Measurements from ENCODE around the gene LSM14A.

Gene LSM14A

DNA sequence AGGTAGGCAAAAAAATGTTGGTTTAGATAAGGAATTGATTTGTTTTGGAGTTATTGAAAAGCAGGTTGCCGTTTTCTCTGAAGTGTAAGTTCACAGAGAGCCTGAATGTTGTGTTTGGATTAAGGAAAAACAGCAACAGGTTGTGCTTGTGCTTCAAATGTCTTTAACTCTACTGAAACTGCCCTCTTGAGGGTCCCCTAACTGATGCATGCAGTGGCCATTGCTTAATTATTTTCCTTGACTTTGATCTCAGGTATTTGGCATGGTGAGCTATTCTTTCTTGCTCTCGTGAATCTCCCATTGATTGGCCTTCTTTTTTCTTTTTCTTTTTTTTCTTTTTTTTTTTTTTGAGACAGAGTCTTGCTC is 85.2 kb downstream of the LSM14A start:
- no peak for DNase-seq

DNA sequence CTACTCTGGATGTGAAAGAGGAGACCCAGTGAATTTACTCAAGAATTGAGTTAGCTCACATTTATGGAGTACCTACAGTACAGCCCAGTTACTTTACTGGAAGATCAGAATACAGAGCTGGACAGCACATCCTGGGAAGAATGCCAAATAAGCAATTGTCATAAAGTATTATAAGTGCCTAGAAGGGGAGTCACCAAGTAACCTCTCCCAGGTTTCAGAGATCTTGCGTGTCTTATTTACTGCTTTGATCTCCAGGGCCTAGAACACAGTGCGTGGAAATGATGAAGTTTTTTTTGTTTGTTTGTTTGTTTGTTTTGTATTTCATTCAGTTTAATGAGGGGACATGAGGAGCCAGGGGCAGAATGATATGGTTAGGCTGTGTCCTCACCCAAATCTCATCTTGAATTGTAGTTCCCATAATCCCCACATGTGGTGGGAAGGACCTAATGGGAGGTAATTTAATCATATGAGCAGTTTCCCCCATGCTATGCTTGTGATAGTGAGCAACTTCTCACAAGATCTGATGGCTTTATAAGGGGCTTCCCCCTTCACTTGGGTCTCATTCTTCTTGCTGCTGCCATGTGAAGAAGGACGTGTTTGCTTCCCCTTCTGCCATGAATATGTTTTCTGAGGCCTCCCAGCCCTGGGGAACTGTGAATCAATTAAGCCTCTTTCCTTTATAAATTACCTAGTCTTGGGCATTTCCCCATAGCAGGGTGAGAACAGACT is 87.2 kb downstream of the LSM14A start:
- DNase-seq = peak; percentile 28 to 45 (median 34)

DNA sequence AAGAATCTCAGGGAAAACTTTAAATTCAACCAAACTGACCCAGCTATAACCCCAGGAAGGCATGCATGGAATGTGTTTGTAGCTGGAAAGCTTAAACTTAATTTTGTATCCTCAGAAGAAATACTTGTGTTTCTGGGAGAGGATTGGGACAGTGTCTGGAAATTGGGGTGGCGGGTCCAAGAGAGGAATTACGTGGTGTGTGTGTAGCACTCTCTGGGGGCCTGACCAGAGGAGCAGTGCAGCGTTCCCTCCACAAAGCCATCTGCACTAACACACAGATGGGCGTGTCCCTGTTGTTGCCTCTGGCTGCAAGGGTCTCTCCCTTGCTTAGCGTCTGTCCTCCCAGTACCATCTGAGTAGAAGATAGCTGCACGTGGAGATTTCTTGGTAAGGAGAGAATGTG is 88.5 kb downstream of the LSM14A start:
- no peak for DNase-seq

DNA sequence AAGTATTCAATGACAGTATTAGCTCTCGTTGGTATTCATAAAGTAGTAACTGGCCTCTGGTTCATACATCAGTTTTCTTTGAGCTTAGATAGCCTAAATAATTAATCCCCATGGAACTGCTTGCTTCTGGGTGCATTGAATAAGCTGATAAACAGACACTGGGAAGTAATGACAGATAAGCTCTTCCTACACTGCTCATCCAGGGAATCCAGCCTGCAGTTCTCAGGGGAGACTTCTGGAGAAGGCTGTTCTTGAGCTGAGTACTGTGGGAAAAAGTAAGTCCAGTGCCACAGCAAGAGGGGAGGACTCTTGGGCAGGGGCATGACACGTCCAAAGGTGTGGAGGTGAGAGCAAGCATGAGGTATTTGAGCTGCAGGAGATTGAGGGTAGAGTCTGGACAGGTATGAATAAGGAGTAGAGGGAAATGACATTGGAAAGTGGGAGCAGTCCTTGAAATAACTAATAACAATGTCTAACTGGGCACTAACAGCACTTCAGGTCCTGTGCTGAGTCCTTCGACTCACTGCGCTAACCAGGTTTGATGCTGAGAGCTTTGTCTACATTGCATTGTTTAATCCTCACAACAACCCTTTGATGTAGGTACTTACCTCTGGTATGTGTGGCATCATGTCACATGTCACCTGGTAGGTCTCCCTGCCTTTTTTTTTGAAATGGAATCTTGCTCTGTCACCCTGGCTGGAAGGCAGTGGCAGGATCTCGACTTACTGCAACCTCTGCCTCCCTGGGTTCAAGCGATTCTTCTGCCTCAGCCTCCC is 89.2 kb downstream of the LSM14A start:
- no peak for DNase-seq

DNA sequence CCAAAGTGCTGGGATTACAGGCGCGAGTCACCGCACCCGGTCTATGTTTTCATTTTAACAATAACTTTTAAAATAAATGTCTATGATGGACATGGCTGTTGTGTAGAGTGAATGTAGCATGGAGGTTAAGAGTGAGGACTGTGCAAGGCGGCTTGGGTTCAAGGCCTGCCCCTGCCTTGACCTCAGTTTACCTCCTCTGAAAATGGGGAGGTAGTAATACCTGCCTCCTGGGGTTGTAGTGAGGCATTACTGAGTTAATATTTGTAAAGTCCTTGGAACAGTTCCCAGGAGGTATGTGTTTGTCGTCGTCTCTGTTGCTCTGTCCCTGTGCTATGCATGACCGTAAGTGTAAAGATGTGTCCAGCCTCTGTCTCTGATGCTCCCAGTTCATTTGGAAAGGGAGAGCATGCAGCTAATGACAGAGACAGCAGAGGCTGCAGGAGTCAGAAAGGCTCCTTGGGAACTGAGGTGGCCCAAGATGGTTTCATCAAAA is 91.5 kb downstream of the LSM14A start:
- DNase-seq = no peak

DNA sequence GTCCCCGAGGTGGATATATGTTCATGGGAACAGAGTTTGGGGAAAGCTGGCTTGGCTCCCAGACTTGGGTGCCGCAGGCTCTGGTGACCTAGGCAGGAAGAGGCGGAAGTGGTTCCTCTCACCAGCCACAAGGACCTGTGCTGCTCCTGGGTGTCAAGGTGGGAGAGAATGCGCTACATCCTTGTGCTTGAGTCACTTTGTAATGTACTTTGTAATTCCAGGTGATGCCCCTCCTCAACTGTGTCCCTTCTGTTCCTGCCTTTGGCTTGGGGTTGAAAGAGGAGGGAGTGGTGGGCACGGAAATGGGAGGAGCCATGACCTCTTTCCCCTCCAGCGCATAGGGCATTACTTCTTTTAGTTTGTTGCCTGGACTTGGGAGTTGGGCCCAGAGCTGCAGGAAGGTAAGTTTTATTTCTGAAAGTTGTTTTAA is 92.9 kb downstream of the LSM14A start:
- DNase-seq = no peak

DNA sequence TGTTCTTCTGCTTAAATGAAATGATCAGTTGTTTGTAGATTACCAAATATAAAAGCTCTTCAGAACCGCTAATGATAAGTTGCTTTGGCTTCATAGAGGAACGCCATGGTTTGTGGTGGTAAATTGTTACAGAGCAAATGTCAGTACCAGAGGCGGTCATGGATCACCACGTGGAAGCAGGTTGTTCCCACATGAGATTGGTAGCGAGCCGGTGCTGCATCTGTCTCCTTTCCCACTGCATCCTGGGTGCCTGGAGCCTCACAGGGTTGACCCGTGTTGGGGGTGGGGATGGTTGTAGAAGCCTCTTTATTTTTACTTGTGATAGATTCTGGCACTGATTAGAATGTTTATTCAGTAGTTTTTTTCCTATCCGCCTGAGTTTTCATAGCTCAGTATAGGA is 96.8 kb downstream of the LSM14A start:
- DNase-seq = no peak

DNA sequence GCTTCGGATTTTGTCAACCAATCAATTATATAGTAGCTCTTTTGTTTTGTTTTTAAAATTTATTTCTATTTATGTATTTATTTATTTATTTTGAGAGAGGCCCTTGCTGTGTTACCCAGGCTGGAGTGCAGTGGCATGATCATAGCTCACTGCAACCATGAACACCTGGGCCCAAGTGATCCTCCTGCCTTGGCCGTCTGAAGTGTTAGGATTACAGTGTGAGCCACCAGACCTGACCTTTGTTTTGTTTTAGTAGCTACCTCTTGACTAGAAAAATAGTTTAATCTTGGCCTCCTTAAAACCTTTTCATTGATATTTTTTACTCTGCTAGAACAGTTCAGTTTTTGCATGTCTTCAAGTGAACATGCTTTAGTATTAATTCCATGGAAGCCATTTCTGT is 97.2 kb downstream of the LSM14A start:
- no peak for DNase-seq

DNA sequence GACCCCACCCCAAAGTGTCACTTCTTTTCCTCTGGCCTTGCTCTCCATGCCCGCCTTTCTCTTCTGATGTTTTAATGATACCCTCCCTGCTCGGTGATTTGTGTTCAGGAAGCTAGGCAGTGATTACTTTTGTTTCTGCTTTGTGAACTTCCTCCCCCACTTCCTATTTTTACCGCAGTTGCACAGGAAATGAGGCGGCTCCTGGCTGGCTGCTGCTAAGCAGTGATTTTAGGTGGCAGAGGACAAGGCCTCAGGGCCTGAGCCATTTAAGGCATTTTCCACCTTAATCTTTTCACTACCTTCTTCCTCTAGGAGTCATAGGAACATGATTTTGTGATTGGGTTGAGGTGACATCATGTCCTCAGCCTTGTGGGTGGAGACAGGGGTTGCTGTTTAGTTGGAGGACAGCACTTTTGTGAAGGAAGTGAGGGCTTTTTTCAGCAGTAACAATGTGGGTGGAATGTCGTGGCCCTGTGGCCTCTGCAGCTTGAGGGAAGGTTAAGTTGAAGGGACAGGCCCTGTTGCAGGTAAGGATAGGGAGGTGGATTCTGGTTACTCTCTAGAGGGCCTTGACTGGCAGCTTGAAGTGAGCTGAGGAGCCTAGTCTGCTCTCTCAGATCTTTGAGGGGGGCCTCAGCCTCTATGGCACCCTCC is 97.8 kb downstream of the LSM14A start:
- peak; percentile 73 to 84 (median 74) for DNase-seq

DNA sequence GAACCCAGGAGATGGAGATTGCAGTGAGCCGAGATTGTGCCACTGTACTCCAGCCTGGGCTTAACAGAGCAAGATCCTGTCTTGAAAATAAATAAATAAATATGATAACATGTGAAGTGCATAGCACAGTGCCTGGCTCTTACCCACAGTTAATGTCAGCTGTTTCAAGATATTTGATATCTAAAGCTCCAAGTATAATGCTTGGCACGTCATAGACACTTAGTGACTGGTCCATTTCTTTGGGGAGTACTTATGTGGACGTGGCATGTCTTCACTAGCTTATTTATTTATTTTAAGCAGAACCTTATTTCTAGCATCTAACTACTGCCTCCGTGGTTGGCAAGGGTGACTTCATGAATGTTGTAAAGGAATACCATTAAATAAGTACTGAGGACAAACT is 100.8 kb downstream of the LSM14A start:
- no peak for DNase-seq

DNA sequence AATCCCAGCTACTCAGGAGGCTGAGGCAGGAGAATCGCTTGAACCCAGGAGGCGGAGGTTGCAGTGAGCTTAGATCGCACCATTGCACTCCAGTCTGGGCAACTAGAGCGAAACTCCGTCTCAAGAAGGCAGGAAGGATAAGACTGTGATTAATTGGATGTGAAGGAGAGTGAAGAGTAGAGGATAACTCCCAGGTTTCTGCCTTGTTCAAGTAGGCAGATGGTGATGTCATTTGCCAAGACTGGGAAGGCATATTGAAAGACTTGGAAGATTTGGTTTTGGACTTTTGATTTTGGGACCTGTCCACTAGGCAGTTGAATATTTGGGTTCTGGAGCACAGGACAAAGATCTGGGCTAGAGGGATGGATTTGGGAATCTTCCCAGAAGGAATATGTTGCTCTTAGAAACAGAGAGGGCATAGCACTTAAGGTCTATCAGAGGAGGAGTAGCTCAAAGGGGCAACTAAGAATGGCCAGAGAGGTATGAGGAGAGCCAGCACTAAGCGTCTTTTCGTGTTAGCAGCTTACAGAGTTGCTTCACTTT is 102.1 kb downstream of the LSM14A start:
- DNase-seq = no peak

DNA sequence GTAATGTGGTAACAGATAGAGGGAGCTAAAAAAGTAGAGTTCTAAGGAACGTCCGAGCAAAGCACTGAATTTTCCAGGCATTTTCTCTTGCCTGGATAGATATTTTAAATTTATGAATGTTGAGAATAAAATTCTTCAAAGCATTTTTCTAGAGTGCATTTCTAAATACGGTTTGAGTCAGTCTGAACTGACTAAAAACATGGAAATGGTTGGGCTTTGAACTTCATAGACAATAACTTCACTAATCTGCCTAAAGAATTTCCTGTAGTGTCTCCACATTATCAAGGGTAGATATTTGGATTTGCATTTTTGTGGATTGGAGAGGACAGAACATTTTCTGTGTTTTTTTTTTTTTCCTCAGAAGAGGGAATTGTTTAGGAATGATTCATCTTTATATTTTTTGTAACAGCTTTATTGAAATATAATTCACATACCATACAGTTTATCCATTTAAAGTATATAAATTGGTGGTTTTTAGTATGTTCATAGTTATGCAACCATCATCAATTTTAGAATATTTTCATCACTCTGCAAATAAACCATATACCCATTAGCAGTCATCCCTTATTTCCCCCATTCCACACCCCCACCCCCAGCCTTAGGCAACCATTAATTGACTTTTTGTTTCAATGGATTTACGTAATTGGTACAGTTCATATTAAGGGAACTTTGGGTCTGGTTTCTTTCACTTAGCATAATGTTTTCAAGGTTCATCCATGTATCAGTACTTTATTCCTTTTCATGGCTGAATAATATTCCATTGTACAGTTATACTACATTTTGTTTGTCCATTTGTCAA is 102.7 kb downstream of the LSM14A start:
- DNase-seq = no peak

DNA sequence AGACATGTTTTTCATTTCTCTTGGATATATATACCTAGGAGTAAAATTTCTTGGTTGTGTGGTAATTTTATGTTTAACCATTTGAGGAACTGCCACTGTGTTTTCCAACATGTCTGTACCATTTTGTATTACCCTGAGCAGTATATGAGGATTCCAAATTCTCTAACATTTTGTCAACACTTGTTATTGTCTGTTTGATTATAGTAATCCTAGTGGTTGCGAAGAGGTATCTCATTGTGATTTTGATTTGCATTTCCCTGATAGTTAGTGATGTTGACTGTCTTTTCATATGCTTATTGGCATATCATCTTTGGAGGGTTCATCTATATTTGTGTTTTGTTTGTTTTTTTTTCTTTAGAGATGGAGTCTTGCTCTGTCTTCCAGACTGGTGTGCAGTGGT is 103.4 kb downstream of the LSM14A start:
- DNase-seq = no peak

DNA sequence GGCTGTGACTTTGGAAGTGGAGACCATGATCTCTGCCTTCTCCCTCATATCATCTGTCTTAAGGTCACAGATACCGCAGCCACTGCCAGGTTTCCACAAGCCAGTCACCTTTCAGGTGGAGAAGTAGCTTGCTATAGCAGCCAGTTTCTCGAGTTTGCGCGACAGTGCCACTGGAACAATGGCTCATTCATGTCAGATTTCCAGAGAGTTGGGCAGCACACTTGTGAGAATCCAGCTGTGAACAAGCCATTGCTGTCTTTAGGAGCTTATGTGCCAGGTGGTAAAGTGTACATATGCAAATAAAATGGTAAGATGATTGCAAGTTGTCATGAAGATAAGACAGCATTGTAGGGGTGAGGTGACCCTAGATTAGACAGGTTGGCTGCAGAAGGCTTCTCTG is 104.3 kb downstream of the LSM14A start:
- no peak for DNase-seq

DNA sequence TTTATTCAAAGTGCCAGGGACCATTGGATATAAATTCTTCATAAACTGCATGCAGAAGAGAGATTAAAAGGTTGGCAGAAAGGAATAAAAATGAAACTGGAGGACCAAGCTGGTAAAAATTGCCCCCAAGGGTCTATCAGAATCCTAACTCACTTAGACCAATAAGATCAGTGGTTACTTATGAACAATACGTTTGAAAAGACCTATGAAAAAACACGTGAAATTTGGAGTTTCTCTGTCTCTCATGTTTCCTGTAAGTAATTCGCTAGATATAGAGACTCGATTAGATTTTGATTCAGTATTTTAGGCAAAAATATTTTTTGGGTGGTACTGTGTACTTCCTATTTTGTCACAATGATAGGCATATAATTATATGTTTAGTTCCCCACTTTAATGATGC is 104.9 kb downstream of the LSM14A start:
- no peak for DNase-seq

DNA sequence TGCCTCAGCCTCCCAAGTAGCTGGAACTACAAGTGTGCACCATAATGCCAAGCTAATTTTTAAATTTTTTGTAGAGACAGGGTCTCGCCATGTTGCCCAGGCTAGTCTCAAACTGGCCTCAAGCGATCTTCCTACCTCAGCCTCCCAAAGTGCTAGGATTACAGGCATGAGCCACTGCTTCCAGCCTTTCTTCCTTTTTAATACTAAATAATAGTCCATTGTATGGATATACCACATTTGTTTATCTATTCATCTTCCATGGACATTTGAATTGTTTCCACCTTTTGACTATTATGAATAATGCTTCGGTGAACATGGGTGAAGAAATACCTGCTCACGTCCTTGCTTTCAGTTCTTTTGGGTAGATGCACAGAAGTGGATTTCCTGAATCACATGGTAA is 106.5 kb downstream of the LSM14A start:
- no peak for DNase-seq

Measured in suppressor macrophage treated with lipopolysaccharide for 1 hour (primary cell).